Measurements from ENCODE around the gene MTFR1L.
A peak's percentile ranks its signal among the peaks of the same experiment; 100 is the strongest.

Gene MTFR1L

DNA sequence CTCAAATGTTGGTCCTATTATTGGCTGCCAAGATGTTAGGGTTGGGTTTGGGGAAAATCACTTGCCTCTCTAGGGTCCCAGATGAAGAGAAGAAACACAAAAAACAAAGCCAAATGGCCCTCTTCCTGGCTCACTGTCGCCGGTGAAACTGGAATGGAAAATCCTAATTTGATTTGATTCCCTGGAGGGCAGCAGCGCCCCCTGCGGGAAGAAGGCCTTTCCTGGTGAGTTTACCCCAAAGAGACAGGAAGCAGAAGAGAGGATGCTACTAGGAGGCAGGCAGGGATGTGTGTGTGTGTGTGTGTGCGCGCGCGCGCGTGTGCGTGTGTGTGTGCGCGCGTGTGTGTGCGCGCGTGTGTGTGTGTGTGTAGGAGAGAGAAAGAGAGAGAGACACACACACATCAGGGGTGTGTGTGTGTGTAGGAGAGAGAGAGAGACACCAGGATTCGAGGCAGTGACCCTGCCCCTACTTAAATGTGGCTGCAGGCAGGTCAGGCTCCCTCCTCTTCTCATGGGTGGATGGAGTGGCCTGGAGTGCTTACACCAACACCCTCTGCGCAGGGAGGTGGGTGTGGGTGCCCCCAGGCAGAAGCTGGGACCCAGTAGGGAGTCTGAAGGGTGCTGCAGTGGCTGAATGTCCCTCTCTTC lies 22.8 kb upstream of the MTFR1L start:
- Mint-ChIP-seq H3K36me3 (no peaks in the 10 kb centered on the region), H3K27me3 (peaks cover 17% of the 10 kb centered on the region), H3K4me3 (peak overlapping the region; percentile 55), H3K4me1 (peaks cover 61% of the 10 kb centered on the region), H3K9me3 (no peaks in the 10 kb centered on the region), H3K27ac (peak overlapping the region; percentile 46)
- peak; percentile 92 for DNase-seq
- CTCF ChIA-PET = interaction anchor here (0.7 to 8.8 kb wide), 12 partner anchors 9 to 248 kb away, joined by 3 to 84 read pairs (median 4); no protein-coding TSS in a partner anchor

DNA sequence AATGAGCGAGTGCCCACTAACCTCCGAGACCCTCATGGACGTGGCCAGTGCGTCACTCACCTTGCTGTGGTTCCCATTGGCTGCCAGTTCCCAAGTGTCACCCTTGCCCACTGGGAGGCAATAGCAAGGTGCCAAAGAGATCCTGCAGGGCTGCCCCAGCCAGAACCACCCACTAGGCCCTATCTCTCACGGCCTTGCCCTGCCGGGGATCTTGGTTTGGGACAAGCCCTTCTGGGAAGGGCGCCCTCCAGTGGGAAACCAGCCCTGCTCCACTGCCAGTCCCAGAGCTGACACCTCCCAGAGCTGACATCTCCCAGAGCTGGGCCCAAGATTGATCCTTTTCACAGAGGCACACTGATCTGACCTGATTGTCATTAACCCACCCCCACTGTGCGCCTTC lies 21.8 kb upstream of the MTFR1L start:
- Mint-ChIP-seq H3K27ac (no peak overlapping the region), H3K4me1 (peaks cover 70% of the 10 kb centered on the region), H3K4me3 (no peak overlapping the region), H3K27me3 (peaks cover 18% of the 10 kb centered on the region), H3K36me3 (no peaks in the 10 kb centered on the region), H3K9me3 (no peaks in the 10 kb centered on the region)
- DNase-seq = peak; percentile 57
- CTCF ChIA-PET = interaction anchor here (0.8 to 8.8 kb wide), 11 partner anchors 10 to 294 kb away, joined by 3 to 84 read pairs (median 4); no protein-coding TSS in a partner anchor

- no peak for DNase-seq
- Mint-ChIP-seq H3K27me3 (peaks cover 18% of the 10 kb centered on the region), H3K9me3 (no peaks in the 10 kb centered on the region), H3K27ac (no peak overlapping the region), H3K36me3 (no peaks in the 10 kb centered on the region), H3K4me1 (peaks cover 71% of the 10 kb centered on the region), H3K4me3 (peak overlapping the region; percentile 66)
- CTCF ChIA-PET = interaction anchor here (0.8 to 8.8 kb wide), 9 partner anchors 9 to 295 kb away, joined by 3 to 84 read pairs (median 4); no protein-coding TSS in a partner anchor
Measured at GRCh38 chr1:25798666-25799351, 20.9 kb upstream of the MTFR1L start.

DNA sequence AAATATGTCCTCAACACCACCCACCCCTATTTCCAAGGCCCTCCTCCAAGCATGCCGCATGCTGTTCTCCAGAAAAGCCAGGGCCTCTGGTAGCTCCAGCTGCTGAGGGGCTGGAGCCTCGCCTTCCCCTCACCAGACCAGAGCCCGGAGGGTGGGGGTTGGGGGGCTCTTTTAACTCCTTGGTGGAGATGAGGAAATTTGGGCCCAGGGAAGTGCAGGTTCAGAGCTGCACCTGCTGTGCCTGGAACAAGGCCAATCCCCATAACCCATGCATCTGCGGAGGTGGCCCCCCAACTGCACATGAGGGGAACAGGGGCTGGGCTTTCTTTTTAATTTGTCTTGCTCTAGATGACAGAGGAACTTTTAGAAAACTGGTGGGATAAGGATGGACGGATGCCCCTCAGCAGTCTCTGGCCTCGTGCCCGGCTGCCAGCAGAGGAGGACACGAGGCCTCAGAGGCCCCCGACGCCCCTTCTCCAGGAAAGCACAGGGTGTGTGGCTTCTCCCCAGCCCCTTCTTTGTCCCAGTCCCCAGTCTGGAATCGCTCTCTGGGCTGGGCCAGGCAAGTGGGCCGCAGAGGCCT lies 20.3 kb upstream of the MTFR1L start:
- peaks cover 18% of the 10 kb centered on the region for H3K27me3 Mint-ChIP-seq
- no peak overlapping the region for H3K27ac Mint-ChIP-seq
- H3K4me1 Mint-ChIP-seq = peaks cover 74% of the 10 kb centered on the region
- no peaks in the 10 kb centered on the region for H3K9me3 Mint-ChIP-seq
- peak overlapping the region; percentile 66 for H3K4me3 Mint-ChIP-seq
- CTCF ChIA-PET = interaction anchor here (1.1 to 8.8 kb wide), 4 partner anchors 25 to 190 kb away, joined by 4 to 84 read pairs (median 18); no protein-coding TSS in a partner anchor
- DNase-seq = no peak
- H3K36me3 Mint-ChIP-seq = no peaks in the 10 kb centered on the region

- H3K36me3 Mint-ChIP-seq = no peaks in the 10 kb centered on the region
- H3K9me3 Mint-ChIP-seq = no peaks in the 10 kb centered on the region
- H3K4me3 Mint-ChIP-seq = peak within 1 kb of the TSS; percentile 78
- peaks cover 71% of the 10 kb centered on the region for H3K4me1 Mint-ChIP-seq
- DNase-seq = peak; percentile 72
- peaks cover 18% of the 10 kb centered on the region for H3K27me3 Mint-ChIP-seq
- H3K27ac Mint-ChIP-seq = no peak within 1 kb of the TSS
- CTCF ChIA-PET = interaction anchor here (1.0 to 8.8 kb wide), 5 partner anchors 25 to 296 kb away, joined by 3 to 84 read pairs (median 4); no protein-coding TSS in a partner anchor
Measured at GRCh38 chr1:25799935-25800702, 19.6 kb upstream of the MTFR1L start, which contains the start of gene SELENON. Gene SELENON, plus strand, starts transcription at chr1:25800193. Its CDS starts 38 bp downstream, at chr1:25800231.

DNA sequence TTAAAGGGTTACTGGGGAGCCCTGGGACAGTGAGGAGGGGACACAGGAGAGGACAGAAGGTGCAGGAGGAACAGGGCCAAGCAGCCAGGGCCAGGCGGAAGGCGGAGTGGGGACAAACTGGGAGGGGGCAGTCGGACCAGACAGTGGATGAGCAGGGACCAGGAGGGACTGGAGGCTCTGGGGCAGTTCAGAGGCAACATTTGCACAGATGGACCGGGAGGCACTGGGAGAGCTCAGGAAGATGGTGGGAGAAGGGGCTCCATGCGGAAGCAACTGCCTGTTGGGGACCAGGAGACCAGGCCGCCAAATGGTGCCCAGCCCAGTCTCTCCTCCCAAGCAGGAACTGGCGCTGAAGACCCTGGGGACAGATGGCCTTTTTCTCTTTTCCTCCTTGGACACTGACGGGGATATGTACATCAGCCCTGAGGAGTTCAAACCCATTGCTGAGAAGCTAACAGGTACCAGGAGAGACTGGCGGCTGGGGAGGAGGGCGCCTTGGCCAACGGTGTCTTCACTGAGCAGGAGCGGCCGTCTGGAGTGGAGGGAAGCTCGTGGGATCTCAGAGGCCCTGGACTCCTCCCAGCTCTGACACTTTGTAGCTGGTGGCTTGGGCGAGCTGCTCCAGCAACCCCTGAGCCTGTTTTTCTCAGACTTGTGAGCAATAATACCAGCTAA lies 18.9 kb upstream of the MTFR1L start:
- H3K27ac Mint-ChIP-seq = no peak overlapping the region
- CTCF ChIA-PET = interaction anchor here (0.7 to 1.4 kb wide), 5 partner anchors 190 to 297 kb away, joined by 3 to 4 read pairs (median 3); no protein-coding TSS in a partner anchor

GRCh38 chr1:25802915-25803314 lies 16.8 kb upstream of the MTFR1L start:
- no peaks in the 10 kb centered on the region for H3K36me3 Mint-ChIP-seq
- DNase-seq = peak; percentile 40
- peaks cover 19% of the 10 kb centered on the region for H3K27me3 Mint-ChIP-seq
- no peak overlapping the region for H3K4me3 Mint-ChIP-seq
- CTCF ChIA-PET = interaction anchor here (0.6 to 2.6 kb wide), 4 partner anchors 191 to 282 kb away, joined by 3 to 11 read pairs (median 7); no protein-coding TSS in a partner anchor
- H3K4me1 Mint-ChIP-seq = peaks cover 43% of the 10 kb centered on the region
- no peak overlapping the region for H3K27ac Mint-ChIP-seq
- no peaks in the 10 kb centered on the region for H3K9me3 Mint-ChIP-seq

More for the DNA sequence above, 18.9 kb upstream of the MTFR1L start:
- no peaks in the 10 kb centered on the region for H3K36me3 Mint-ChIP-seq
- H3K9me3 Mint-ChIP-seq = no peaks in the 10 kb centered on the region
- H3K27me3 Mint-ChIP-seq = peaks cover 21% of the 10 kb centered on the region
- H3K4me1 Mint-ChIP-seq = peaks cover 64% of the 10 kb centered on the region
- DNase-seq = no peak
- H3K4me3 Mint-ChIP-seq = peak overlapping the region; percentile 78

DNA sequence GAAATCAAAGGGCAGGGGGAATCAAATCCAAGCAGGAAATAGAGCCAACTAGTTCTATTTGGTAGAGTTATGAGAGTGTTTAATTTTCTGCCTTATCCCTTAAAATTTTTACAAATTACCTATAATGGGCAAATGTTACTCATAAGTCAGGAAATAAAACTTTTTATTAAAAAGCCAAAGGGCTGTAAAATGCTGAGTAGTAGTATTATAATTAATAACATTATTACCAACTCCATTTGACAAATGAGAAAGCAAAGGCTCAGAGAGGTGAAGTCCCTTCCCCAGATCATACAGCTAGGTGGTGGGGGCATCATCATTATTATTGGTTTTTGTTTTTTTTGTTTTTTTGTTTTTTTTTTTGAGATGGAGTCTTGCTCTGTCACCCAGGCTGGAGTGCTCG lies 16.4 kb upstream of the MTFR1L start:
- Mint-ChIP-seq H3K9me3 (no peaks in the 10 kb centered on the region), H3K4me1 (peaks cover 39% of the 10 kb centered on the region), H3K4me3 (no peak overlapping the region), H3K27me3 (peaks cover 19% of the 10 kb centered on the region), H3K27ac (no peak overlapping the region), H3K36me3 (no peaks in the 10 kb centered on the region)
- DNase-seq = no peak
- CTCF ChIA-PET = interaction anchor here (1.1 to 2.6 kb wide), 2 partner anchors 195 to 283 kb away, joined by 5 to 11 read pairs; no protein-coding TSS in a partner anchor

DNA sequence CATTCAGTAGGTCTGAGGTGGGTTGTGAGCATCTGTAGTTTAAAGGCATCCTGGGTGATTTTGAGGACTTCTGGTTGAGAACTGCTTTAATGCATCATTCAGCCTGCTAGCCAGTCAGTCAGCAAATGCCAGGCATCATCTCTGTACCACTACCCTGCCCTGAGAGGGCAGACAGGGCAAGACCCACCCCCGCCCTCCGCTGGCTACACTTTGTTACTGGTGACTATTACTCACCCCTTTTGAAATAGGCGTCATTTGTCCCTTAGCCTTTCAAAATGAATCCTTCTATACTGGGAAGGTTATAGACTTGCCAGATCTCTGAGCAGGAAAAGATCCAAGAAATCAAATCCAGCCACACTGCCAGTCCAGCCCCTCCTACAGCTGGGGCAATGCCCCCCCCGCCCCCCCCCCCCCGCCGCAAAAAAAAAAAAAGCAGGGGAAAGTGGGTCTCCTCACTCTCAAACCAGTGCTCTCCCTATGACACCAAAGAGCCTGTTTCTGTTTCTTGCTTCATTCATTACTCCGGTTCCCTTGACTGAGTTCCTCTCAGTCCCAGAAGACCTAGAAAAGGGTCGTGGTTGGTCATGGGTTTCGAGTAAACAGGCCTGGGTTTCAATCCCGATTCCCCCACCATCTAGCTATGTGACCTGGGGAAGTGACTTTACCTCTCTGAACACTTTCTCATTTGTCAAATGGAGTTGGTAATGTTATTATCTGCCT lies 15.3 kb upstream of the MTFR1L start:
- CTCF ChIA-PET = no interaction called here
- peaks cover 19% of the 10 kb centered on the region for H3K27me3 Mint-ChIP-seq
- H3K4me1 Mint-ChIP-seq = peaks cover 34% of the 10 kb centered on the region
- no peak overlapping the region for H3K4me3 Mint-ChIP-seq
- no peaks in the 10 kb centered on the region for H3K36me3 Mint-ChIP-seq
- DNase-seq = no peak
- no peaks in the 10 kb centered on the region for H3K9me3 Mint-ChIP-seq
- no peak overlapping the region for H3K27ac Mint-ChIP-seq

- H3K27me3 Mint-ChIP-seq = peaks cover 19% of the 10 kb centered on the region
- H3K9me3 Mint-ChIP-seq = no peaks in the 10 kb centered on the region
- H3K36me3 Mint-ChIP-seq = no peaks in the 10 kb centered on the region
- DNase-seq = no peak
- no peak overlapping the region for H3K4me3 Mint-ChIP-seq
- H3K27ac Mint-ChIP-seq = no peak overlapping the region
- H3K4me1 Mint-ChIP-seq = peaks cover 30% of the 10 kb centered on the region
- CTCF ChIA-PET = no interaction called here
Measured at GRCh38 chr1:25804964-25805862, 14.5 kb upstream of the MTFR1L start.

- H3K4me3 Mint-ChIP-seq = no peak overlapping the region
- DNase-seq = no peak
- H3K27me3 Mint-ChIP-seq = peaks cover 14% of the 10 kb centered on the region
- peaks cover 25% of the 10 kb centered on the region for H3K4me1 Mint-ChIP-seq
- no peaks in the 10 kb centered on the region for H3K36me3 Mint-ChIP-seq
- H3K9me3 Mint-ChIP-seq = no peaks in the 10 kb centered on the region
- no peak overlapping the region for H3K27ac Mint-ChIP-seq
- CTCF ChIA-PET = no interaction called here
Measured at GRCh38 chr1:25805863-25806225, 13.9 kb upstream of the MTFR1L start.

DNA sequence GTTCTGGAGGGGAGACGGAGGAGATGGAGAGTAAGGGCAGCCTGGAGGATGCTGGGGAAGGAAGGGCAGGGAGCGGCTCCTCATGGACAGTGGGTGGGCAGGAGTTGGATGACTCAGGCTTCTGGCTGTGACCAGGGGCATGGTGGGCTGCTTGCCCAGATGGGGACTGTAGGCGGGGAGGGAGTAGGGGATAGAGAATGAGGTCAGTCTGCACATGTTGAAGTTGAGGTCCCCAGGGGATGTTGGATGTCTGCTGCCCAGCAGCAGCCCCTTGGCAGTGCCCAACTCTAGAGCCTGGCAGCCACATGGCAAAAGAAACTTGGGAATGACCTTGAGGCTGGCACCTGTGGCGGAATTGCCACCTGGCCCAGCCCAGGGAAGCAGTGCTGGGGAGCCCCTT lies 13.3 kb upstream of the MTFR1L start:
- Mint-ChIP-seq H3K4me3 (no peak overlapping the region), H3K9me3 (no peaks in the 10 kb centered on the region), H3K36me3 (no peaks in the 10 kb centered on the region), H3K27ac (no peak overlapping the region), H3K27me3 (peaks cover 11% of the 10 kb centered on the region), H3K4me1 (peaks cover 26% of the 10 kb centered on the region)
- CTCF ChIA-PET = no interaction called here
- no peak for DNase-seq

Measured in activated naive CD4-positive, alpha-beta T cell treated with anti-CD3 and anti-CD28 coated beads, Interleukin-2, amount 10 ng/mL, durations not matched to agents 7 days and 5 days (primary cell).